HT1080 (cell line): ENCODE results near the gene CSRNP3. TPM values are rescaled to one million over a fixed set of nuclear protein-coding genes. Genes with fewer than 3 reads are reported as not detected.

Experiments used
- total RNA-seq: library from RNA; depleted of rRNA; stranded (reverse); fragments of >200 nt; shearing (Covaris generic); gene quantifications from 2 replicates; pipeline ENCODE4 v1.2.3, GENCODE V29; 2014; rRNA removed

The CSRNP3 gene
- total RNA-seq, 1 experiment from 2014 or later, result not detected

Other genes starting within 250 kb of the CSRNP3 start
- gene SCN2A, start 230.3 kb upstream of the CSRNP3 start, total RNA-seq, result 4.4 and 4.6 TPM in 2 replicates